GM10847 (cell line): ENCODE results near the gene PFAS.

Experiments
- POLR2A ChIP-seq: IDR thresholded peaks from 2 replicates; pipeline ENCODE4 v1.6.1; 2011; ENCODE audit not compliant: insufficient read length; ENCODE audit errors: extremely low read depth

PFAS gene

GRCh38 chr17:8310601-8311123 lies 61.6 kb downstream of the PFAS start:
- no peak for TF ChIP-seq POLR2A

GRCh38 chr17:8311131-8311790 lies 62.2 kb downstream of the PFAS start:
- TF ChIP-seq POLR2A: no peak

GRCh38 chr17:8312251-8312650 lies 63.2 kb downstream of the PFAS start:
- no peak for TF ChIP-seq POLR2A

GRCh38 chr17:8312726-8313600 lies 63.9 kb downstream of the PFAS start:
- TF ChIP-seq POLR2A: no peak

GRCh38 chr17:8314797-8315763 lies 66.0 kb downstream of the PFAS start:
- no peak for TF ChIP-seq POLR2A

- TF ChIP-seq POLR2A: no peak
Measured at GRCh38 chr17:8315764-8316217, 66.7 kb downstream of the PFAS start.

GRCh38 chr17:8318010-8318935 lies 69.2 kb downstream of the PFAS start:
- no peak for TF ChIP-seq POLR2A
